Ovary (tissue), 9 donors: ENCODE data around the gene COPA. TPM values are rescaled to one million over a fixed set of nuclear protein-coding genes. Genes with fewer than 3 reads are reported as not detected.

ENCODE experiments used
- DNase-seq, 5 donors: peaks; one replicate each; pipeline ENCODE4 v3.0.0-alpha.2; 2019 to 2020
- H3K27ac ChIP-seq, 2 donors: fragments of 200-600 bp; one replicate each; pipeline versions ENCODE4 v1.5.1 to v1.8.0; 2019 to 2022
- H3K27me3 ChIP-seq: fragments of 200-600 bp; one replicate; pipeline ENCODE4 v1.8.0; 2022
- H3K36me3 ChIP-seq: fragments of 200-600 bp; sonication (generic); one replicate; pipeline ENCODE4 v1.5.1; 2019
- H3K4me1 ChIP-seq: one replicate; pipeline ENCODE4 v1.8.1; 2013; ENCODE audit warnings: mild to moderate bottlenecking, moderate library complexity; ENCODE audit not compliant: insufficient read depth
- H3K4me3 ChIP-seq: fragments of 200-600 bp; sonication (generic); one replicate; pipeline ENCODE4 v1.5.1; 2017
- H3K9me3 ChIP-seq, 2 donors: fragments of 200-600 bp in 1 of 2; sonication (generic) in 1 of 2; one replicate each; pipeline versions ENCODE4 v1.5.1 to v1.8.1; 2013 to 2019; ENCODE audit warnings: mild to moderate bottlenecking in 1 of 2, moderate library complexity in 1 of 2
- CTCF ChIP-seq, 3 donors: fragments of 450-650 bp in 2 of 3; fragments of 200-600 bp in 1 of 3; IDR thresholded peaks; one replicate each; pipeline versions ENCODE4 v1.5.1 to v1.8.0; 2016 to 2022; ENCODE audit warnings: antibody characterized with exemption in 3 of 3, mild to moderate bottlenecking in 1 of 3
- EP300 ChIP-seq: sonication (generic); formaldehyde crosslinking; IDR thresholded peaks from one replicate; pipeline ENCODE4 v1.6.1; 2017; ENCODE audit warnings: antibody characterized with exemption
- POLR2A ChIP-seq: fragments of 450-650 bp; IDR thresholded peaks from one replicate; pipeline ENCODE4 v1.6.1; 2017; ENCODE audit warnings: antibody characterized with exemption, mild to moderate bottlenecking, moderate library complexity
- WGBS, 3 donors: extraction: QIAGEN DNeasy Blood & Tissue Kit in 1 of 3; methylation state at CpG; one replicate each; pipeline versions ENCODE4 v1.1.5 to v1.1.7; 2013 to 2017; 5-methylcytosine and 5-hydroxymethylcytosine counted together
- intact Hi-C, 4 donors: fragments of 100-400 bp; cut with DNase I; formaldehyde crosslinking; loops; one replicate each; pipeline versions ENCODE4 v1.11.0 to v1.15.1; 2022 to 2023
- polyA plus RNA-seq, 2 donors: library from polyadenylated mRNA; stranded (reverse); fragments of 200-250 nt in 1 of 2; fragments of 350-450 nt in 1 of 2; fragmentation: Illumina TruSeq in 1 of 2; extraction: RNeasy Lipid Tissue Mini Kit (QIAGEN cat#74804) in 1 of 2; gene quantifications; one replicate each; pipeline ENCODE4 v1.2.3, GENCODE V29; 2013 to 2014
- total RNA-seq, 7 donors: library from RNA; depleted of rRNA in 2 of 7; stranded (reverse); fragments of >200 nt in 2 of 7; fragmentation: NEBNext Ultra II Directional in 3 of 7; extraction: Animal tissue kit (Norgen Biotek cat#: 25700) in 3 of 7; gene quantifications; one replicate each; pipeline versions ENCODE4 v1.1.0 to v1.2.4, GENCODE V29; 2016 to 2023
- donor health status: DM: no; HTN: no; CAD: no; lungs with moderate emphysema.
- donor health status: DM: no; HTN: no; CAD: no.
- donor health status: Bipolar disorder and iron deficiency.
- donor health status: DM: yes; HTN: yes; CAD: no.
- donor health status: DM: no; HTN: no; CAD: no.
- donor health status: DM: yes; HTN: yes; CAD: no.

The COPA gene
- total and polyA plus RNA-seq, 9 donors = 63.7 to 163 (median 123) TPM

- TF ChIP-seq CTCF (IDR thresholded peaks at IDR 0.05) = peak in 2 of 3 donors; percentile 67 to 80
- TF ChIP-seq POLR2A = no peak
- H3K27me3 ChIP-seq = no peaks in the 10 kb centered on the region
- intact Hi-C loops = loop anchor here in 3 of 4 donors (5.0 to 10.0 kb wide), 4 partner anchors 57 to 157 kb away; partner anchors contain the start of genes CASQ1 (in 3 of the 3) and IGSF8 (in 1 of the 3)
- H3K27ac ChIP-seq = no peak overlapping the region
- DNase-seq = peak; percentile 56 to 81 (median 64)
- H3K4me3 ChIP-seq = no peak overlapping the region
- WGBS, 3 donors = 67 to 73% (median 73%) methylated on average over 5 of the region's 5 CpGs
- peaks cover 1% of the 10 kb centered on the region for H3K4me1 ChIP-seq
- no peaks in the 10 kb centered on the region for H3K9me3 ChIP-seq
- no peaks in the 10 kb centered on the region for H3K36me3 ChIP-seq
Measured at GRCh38 chr1:160251687-160252526, 91.1 kb downstream of the COPA start.

- no peak overlapping the region for H3K27ac ChIP-seq
- no peak for TF ChIP-seq CTCF (IDR thresholded peaks at IDR 0.05)
- no peak for TF ChIP-seq POLR2A
- no peak for TF ChIP-seq EP300
- H3K36me3 ChIP-seq = no peaks in the 10 kb centered on the region
- no peak for DNase-seq
- H3K9me3 ChIP-seq = no peaks in the 10 kb centered on the region
- H3K27me3 ChIP-seq = no peaks in the 10 kb centered on the region
- intact Hi-C loops = loop anchor here in 3 of 4 donors (5.0 to 10.0 kb wide), 4 partner anchors 56 to 156 kb away; partner anchors contain the start of genes CASQ1 (in 3 of the 3) and IGSF8 (in 1 of the 3)
- no peak overlapping the region for H3K4me3 ChIP-seq
- no peaks in the 10 kb centered on the region for H3K4me1 ChIP-seq
Measured at GRCh38 chr1:160251011-160251410, 92.0 kb downstream of the COPA start.

- intact Hi-C loops = no loop called here
- H3K27ac ChIP-seq = no peak overlapping the region
Measured at GRCh38 chr1:160247053-160247452, 96.0 kb downstream of the COPA start.

GRCh38 chr1:160245434-160245833, 97.6 kb downstream of the COPA start:
- no peak overlapping the region for H3K4me3 ChIP-seq
- no peak overlapping the region for H3K27ac ChIP-seq
- intact Hi-C loops = no loop called here
- WGBS, 3 donors = 92 to 95% (median 94%) methylated on average over 1 of the region's 1 CpG
- no peak for DNase-seq
- no peaks in the 10 kb centered on the region for H3K4me1 ChIP-seq
- no peaks in the 10 kb centered on the region for H3K27me3 ChIP-seq
- TF ChIP-seq CTCF (IDR thresholded peaks at IDR 0.05) = no peak
- no peak for TF ChIP-seq POLR2A
- H3K36me3 ChIP-seq = no peaks in the 10 kb centered on the region
- H3K9me3 ChIP-seq = no peaks in the 10 kb centered on the region

More at GRCh38 chr1:160247053-160247452, 96.0 kb downstream of the COPA start:
- H3K4me3 ChIP-seq = no peak overlapping the region
- H3K4me1 ChIP-seq = no peaks in the 10 kb centered on the region
- no peaks in the 10 kb centered on the region for H3K27me3 ChIP-seq
- TF ChIP-seq POLR2A (no peak), EP300 (no peak), CTCF (IDR thresholded peaks at IDR 0.05) (no peak)
- no peak for DNase-seq
- H3K36me3 ChIP-seq = no peaks in the 10 kb centered on the region
- 83 to 95% (median 94%) methylated on average over 1 of the region's 1 CpG for WGBS, 3 donors
- no peaks in the 10 kb centered on the region for H3K9me3 ChIP-seq
